ENCODE data around the gene ZNF711.
"Not testable (repeated sequence)": the region's sequence is repeated elsewhere in the genome, so short reads cannot be mapped to it uniquely, and the experiment has no call there.

The ZNF711 gene

DNA sequence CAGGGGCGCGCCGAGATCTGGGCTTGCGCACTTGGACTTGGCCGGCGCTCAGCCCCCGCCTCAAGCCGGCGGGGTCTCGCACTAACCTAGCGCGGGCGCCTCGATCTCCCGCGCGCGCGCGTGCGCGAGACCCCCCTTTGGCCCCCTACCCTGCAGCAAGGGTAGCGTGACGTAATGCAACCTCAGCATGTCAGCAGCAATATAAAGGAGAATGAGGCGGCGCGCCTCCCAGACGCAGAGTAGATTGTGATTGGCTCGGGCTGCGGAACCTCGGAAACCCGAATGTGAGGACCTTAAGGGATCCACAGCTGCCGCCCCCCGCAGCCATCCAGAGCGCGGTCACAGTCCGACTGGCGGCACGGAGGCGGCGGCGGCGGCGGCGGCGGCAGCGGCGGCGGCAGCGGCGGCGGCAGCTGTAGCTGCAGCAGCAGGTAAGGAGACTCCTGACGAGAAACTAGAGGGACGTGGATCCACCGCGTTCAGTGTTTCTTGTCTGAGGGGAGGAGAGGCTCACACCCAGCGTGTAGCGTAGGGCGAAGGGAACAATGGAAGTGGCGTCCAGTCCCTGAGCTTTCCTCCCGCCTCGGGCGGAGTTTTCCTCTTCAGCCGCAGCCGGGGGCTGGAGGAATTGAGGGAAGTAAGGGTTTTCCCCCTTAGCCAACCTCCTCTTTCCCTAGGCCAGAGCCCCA is at the start of gene ZNF711, which contains the start of gene SATL1:
TSS of gene ZNF711 (plus strand) at position 231 of the 689 bp plus-strand sequence. CDS start 3,582 bp downstream, outside the sequence.
TSS of gene SATL1 (minus strand) at position 19 of the 689 bp plus-strand sequence. CDS start 134,811 bp downstream, outside the sequence.
- DNase-seq (ENCODE audit: extremely low read depth in 1 of 2, low read depth in 1 of 2): no peak

DNA sequence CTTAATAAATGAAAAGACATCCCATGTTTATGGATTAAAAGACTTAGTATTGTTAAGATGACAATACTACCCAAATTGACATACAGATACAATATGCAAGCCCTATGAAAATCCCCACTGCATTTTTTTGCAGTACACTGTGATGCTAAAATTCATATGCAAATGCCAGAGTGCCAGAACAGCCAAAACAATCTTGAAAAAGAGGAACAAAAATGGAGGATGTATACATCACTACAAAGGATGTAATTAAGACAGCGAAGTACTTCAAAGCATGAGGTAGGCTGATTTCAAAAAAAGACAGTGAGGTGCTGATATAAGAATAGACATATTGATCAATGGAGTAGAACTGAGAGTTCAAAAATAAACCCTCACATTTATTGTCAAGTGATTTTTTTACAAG is 47.5 kb upstream of the ZNF711 start:
- DNase-seq (ENCODE audit: extremely low read depth in 1 of 2, low read depth in 1 of 2): no peak

DNA sequence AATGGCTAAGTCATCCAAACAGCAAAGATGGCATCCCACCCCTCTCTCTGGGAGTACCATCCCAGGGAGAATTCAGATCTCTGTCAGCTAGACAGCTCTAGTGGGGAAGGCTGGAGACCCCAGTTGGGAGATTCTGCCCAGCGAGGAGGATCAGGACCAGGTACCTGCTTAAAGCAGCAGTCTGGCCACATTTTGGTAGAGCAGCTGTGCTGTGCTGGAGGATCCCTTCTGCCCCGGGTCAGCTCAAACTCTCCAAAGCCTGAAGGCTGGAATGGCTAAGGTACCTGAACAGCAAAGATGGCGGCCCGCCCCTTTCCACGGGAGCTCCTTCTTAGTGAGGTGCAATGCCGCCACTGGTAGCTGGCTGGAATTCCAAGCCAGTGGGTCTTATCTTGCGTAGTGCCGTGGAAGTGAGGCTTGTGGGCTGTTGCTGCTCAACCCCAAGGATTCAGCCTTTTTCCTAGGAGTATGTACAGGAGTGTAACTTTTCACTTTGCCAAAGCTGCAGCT is 40.3 kb upstream of the ZNF711 start:
- no peak for DNase-seq (ENCODE audit: extremely low read depth in 1 of 2, low read depth in 1 of 2)

DNA sequence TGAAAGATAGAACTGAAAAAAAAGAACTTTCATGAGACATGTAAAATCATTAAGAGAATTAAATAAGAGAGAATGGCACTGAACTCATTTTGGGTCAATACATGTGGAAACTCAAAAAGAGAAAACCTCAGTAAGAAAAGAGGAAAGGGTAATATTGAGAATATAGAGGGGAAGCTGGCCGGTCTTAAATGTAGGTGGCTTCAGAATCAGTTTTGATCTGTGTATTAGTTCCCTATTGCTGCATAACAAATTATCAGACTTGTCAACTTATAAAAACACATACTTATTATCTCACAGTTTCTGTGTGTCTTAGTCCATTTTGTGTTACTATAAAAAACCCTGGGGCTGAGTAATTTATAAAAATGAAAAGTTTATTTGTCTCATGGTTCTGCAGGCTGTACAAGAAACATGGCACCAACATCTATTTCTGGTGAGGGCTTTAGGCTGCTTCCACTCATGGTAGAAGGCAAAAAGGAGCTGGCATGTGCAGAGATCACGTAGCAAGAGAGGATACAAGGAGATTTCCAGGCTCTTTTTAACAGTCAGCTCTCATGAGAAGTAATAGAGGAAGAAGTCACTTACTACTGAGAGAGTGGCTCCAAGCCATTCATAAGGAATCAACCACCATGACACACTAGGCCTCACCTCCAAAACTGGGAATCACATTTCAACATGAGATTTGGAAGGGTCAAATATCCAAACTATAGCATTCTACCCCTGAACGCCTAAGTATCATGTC is 29.8 kb upstream of the ZNF711 start:
- DNase-seq (ENCODE audit: extremely low read depth in 1 of 2, low read depth in 1 of 2): no peak

DNA sequence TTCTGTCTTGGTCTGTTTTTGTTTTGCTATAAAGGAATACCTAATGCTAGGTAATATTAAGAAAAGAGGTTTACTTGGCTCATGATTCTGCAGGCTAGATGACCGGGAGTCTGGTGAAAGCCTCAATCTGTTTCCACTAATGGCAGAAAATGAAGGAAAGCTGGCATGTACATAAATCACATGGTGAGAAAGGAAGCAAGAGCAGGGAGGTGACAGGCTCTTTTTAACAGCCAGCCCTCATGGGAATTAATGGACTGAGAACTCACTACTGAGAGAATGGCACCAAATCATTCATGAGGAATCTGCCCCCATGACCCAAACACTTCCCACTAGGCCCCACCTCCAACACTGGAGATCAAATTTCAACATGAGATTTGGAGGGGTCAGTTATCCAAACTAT is 27.8 kb upstream of the ZNF711 start:
- DNase-seq (ENCODE audit: extremely low read depth in 1 of 2, low read depth in 1 of 2): no peak

DNA sequence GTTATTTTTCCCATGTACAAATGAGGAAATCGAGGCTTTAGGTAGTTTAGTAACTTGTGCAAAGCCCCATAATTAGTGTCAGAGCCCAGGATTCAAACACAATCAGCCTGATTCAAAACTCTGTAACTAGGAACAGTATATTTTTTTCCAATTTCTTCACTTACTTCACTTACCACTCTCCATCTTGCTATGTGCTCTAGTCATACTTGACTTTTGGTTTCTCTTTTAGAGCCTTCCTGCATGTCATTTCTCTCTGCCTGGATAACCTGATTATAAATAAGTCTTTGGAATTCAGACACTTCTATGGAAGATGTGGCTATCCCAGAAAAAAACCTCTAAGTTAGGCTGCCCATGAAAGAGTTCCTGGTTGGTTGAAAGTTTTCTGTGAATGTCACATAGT is 22.4 kb upstream of the ZNF711 start:
- DNase-seq (ENCODE audit: extremely low read depth in 1 of 2, low read depth in 1 of 2): no peak

DNA sequence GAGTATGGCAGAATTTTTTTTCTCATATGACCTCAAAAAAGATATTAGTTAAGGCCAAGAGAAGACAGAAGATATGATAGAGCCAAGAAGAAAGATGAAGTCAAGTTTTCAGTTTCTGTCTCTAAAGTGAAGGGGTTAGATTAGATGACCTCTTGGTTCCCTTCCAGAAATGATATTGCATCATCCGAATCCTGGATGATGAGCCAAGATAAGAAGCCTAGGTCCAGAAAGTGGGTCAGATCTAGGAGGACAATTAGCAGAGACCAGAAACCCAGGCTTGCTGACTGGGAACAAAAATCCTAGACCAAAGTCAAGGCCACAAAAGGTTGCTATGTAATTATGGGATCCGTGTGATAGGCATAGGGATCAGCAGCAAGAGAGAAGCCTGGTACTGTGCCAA is 20.4 kb upstream of the ZNF711 start:
- DNase-seq (ENCODE audit: extremely low read depth in 1 of 2, low read depth in 1 of 2): no peak

DNA sequence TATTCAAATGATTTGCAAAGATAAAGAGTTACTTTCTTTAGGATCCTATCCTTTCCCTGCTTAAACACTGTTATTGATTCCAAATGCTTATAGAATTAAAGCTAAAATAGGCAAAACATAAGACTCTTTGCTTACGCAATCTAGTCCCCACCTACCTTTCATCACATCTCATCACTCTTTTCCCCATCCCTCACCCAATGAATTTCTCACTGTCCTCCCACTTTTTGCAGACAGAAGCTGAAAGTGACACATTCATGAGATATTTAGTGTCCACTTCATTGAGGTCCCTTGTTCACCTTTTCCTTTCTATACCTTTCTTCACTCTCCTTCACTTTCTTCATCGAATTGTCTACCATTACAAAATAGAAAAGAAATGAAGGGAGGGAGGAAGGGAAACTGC is 636 bp upstream of the ZNF711 start:
- no peak for DNase-seq (ENCODE audit: extremely low read depth in 1 of 2, low read depth in 1 of 2)

DNA sequence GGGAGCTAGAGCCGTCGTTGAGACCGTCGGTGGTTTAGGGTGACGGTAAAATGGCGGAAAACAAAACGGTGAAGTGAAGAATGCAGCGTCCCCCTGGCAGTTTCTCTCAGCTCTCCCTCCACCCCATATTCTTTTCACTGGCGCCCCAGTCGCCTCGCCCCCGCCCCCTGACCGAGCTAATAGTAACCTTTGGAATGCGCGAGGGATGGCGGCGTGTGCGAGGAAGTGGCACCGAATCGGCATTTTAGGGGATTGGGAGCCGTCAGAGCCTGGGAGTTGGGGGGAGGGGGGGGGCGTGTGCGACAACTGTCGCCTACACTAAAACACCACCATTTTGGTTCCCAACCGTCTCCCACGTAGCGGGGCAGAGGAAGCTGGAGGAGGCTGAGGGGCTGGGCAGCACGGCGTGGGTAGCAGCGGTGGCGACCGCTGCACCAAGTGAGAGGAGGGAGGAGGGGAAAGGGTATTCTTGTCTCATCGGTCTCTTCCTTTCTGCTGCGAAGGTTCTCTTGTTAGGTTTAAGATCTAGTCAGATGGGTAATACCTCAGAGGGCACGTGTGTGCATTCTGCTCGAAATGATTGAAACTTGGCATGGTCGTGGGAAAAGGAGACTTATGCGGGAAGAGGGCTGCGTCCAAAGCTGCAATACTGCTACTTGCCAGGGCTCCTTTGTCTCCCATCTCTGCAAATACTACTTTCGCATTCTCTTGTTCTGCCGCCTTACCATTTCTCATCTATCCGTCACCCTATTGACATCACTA is 840 bp downstream of the ZNF711 start:
- DNase-seq (ENCODE audit: extremely low read depth in 1 of 2, low read depth in 1 of 2): no peak

DNA sequence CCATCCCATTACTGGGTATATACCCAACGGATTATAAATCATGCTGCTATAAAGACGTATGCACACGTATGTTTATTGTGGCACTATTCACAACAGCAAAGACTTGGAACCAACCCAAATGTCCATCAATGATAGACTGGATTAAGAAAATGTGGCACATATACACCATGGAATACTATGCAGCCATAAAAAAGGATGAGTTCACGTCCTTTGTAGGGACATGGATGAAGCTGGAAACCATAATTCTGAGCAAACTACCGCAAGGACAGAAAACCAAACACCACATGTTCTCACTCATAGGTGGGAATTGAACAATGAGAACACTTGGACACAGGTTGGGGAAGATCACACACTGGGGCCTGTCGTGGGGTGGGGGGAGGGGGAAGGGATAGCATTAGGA is 41.5 kb downstream of the ZNF711 start:
- not testable (repeated sequence) for DNase-seq (ENCODE audit: extremely low read depth in 1 of 2, low read depth in 1 of 2)

DNA sequence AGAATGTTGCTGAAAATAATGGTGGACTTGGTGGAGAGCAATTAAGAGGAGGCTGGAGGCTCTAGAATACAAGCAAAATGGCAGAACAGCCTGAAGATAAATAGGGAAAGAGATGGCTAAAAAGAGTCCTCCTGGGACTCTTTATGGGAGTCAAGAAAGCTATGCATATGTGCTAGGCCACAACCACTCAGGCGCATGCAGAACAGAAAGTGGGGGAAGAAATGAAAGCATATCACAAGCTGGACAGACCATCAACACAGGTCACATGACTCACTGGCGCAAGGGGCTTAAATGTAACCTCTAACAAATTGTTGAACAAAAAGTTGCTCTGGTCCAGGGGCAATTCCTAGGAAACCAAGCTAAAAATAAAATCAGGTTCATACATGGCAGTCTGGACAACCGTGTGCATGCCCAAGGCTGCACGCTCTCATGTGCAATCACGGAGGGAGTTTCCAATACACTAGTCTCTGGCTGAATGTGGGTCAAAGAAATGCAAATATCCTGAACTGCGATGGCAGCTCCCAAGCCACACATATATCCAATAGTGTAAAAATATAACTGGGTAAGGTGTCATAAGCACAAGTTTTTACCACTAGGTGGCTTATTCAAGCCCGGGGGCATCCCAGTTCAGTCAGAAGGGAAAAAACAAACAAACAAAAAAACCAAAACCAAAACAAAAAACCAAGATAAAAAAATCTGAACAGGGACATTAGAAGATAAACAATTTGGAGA is 45.4 kb downstream of the ZNF711 start:
- no peak for DNase-seq (ENCODE audit: extremely low read depth in 1 of 2, low read depth in 1 of 2)

DNA sequence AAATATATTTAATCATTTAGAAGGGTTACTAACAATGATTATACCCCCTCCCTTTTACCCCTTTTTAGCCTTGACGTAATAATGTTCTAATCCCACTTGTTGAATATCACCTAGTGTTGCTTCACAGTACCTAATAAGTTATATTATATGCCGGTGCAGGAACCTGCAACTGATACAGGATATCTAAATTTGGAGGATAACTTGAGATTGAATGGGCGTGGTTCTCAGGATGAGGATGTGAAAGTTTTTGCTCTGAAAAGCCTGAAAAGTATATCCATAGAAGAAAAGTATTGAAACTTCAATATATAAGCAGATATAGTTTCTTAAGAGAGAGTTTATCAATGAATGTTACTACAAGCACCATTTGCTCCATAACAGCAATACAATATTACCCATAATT is 59.8 kb downstream of the ZNF711 start:
- DNase-seq (ENCODE audit: extremely low read depth in 1 of 2, low read depth in 1 of 2): no peak

DNA sequence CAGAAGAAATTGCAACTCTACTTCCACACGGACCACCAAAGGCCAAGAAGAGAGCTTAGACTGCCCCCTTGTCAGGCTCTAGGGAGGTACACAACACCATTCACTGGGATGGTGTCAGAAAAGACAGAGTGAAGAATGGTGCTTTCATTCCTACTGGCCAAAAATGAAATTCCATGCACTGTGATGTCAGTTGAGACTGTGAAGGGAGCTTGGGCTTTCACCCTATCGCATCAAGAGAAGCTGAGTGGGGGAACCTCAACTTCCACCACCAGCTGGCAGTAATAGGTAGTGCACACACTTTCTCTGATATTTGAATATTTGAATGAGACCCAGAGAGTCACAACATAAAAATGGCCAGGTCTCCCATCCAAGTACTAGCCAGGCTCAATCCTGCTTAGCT is 65.9 kb downstream of the ZNF711 start:
- DNase-seq (ENCODE audit: extremely low read depth in 1 of 2, low read depth in 1 of 2): no peak

DNA sequence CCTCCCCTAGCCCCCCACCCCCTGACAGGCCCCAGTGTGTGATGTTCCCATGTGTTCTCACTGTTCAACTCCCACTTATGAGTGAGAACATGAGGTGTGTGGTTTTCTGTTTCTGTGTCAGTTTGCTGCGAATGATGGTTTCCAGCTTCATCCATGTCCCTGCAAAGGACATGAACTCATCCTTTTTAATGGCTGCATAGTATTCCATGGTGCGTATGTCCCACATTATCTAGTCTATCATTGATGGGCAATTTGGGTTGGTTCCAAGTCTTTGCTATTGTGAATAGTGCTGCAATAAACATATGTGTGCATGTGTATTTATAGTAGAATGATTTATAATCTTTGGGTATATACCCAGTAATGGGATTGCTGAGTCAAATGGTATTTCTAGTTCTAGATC is 67.6 kb downstream of the ZNF711 start:
- not testable (repeated sequence) for DNase-seq (ENCODE audit: extremely low read depth in 1 of 2, low read depth in 1 of 2)
